ENCODE data around the gene SORBS2. TPM values are rescaled to one million over a fixed set of nuclear protein-coding genes. Genes with fewer than 3 reads are reported as not detected.

Gene SORBS2
- total and polyA plus RNA-seq, 2 of the 8 experiments (the other 6 are each of a cell fraction or from before 2014, with no cell fraction given), result 73.0 to 87.1 TPM

DNA sequence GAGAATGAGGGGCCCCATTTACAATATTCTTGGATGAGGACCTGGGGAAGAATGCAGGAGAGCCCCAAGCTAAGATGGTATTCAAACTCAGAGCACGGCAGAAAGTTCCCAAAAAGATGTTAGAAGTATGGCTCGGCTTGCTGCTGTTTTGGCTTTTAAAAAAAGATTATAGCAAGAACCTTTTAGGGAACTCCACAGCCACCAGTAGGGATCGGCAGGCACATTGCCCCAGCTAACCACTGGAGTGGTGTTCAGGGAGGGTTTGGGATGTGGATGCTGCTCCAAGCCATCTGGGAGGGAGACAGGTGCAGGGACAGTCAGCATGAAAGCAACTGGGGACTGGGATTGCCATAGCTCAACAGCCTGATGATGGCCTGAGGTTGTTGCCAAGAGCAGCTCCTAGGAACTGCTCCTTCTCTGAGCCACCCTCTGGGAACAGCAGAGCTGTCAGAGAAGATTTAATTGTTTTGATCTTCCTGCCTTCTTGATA lies 63.0 kb downstream of the SORBS2 start (continued):
- TF ChIP-seq, protein P1, sequence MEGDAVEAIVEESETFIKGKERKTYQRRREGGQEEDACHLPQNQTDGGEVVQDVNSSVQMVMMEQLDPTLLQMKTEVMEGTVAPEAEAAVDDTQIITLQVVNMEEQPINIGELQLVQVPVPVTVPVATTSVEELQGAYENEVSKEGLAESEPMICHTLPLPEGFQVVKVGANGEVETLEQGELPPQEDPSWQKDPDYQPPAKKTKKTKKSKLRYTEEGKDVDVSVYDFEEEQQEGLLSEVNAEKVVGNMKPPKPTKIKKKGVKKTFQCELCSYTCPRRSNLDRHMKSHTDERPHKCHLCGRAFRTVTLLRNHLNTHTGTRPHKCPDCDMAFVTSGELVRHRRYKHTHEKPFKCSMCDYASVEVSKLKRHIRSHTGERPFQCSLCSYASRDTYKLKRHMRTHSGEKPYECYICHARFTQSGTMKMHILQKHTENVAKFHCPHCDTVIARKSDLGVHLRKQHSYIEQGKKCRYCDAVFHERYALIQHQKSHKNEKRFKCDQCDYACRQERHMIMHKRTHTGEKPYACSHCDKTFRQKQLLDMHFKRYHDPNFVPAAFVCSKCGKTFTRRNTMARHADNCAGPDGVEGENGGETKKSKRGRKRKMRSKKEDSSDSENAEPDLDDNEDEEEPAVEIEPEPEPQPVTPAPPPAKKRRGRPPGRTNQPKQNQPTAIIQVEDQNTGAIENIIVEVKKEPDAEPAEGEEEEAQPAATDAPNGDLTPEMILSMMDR (IDR thresholded peaks at IDR 0.05; ENCODE audit: control extremely low read depth in 1 of 3, insufficient read depth in 1 of 3, low read depth in 1 of 3, low read length in 3 of 3), result no peak
